Activated T-helper 17 cell treated with anti-CD3 and anti-CD28 coated beads, Interleukin-2, amount 50 U/mL, for 72 hours (primary cell): ENCODE data around the gene NUDT4. TPM values are rescaled to one million over a fixed set of nuclear protein-coding genes. Genes with fewer than 3 reads are reported as not detected.

Experiments used
- ATAC-seq: fragments of 150-1000 bp; cut with Tn5 transposase; replicated peaks from 2 replicates; pipeline ENCODE4 v1.10.0; 2021; ENCODE audit warnings: mild to moderate bottlenecking, moderate library complexity
- H3K27ac Mint-ChIP-seq: one replicate; pipeline ENCODE4 v1.8.0; 2022; ENCODE audit warnings: mixed read lengths
- H3K27me3 Mint-ChIP-seq: one replicate; pipeline ENCODE4 v1.8.0; 2022; ENCODE audit warnings: mixed read lengths
- H3K36me3 Mint-ChIP-seq: one replicate; pipeline ENCODE4 v1.8.0; 2022; ENCODE audit warnings: low read depth, mild to moderate bottlenecking, mixed read lengths
- H3K4me1 Mint-ChIP-seq: one replicate; pipeline ENCODE4 v1.8.0; 2022; ENCODE audit warnings: mixed read lengths
- H3K4me3 Mint-ChIP-seq: one replicate; pipeline ENCODE4 v1.8.0; 2022; ENCODE audit warnings: mild to moderate bottlenecking, mixed read lengths
- H3K9me3 Mint-ChIP-seq: one replicate; pipeline ENCODE4 v1.8.0; 2022; ENCODE audit warnings: mixed read lengths
- total RNA-seq, 2 donors: library from RNA; stranded (reverse); gene quantifications; one replicate each; pipeline ENCODE4 v1.2.3, GENCODE V29; 2022

NUDT4 gene
- total RNA-seq, 2 donors from 2014 or later: 41.2 to 51.6 TPM

- H3K36me3 Mint-ChIP-seq: no peaks in the 10 kb centered on the region
- no peak overlapping the region for H3K4me3 Mint-ChIP-seq
- no peak overlapping the region for H3K27ac Mint-ChIP-seq
- no peaks in the 10 kb centered on the region for H3K9me3 Mint-ChIP-seq
- no peaks in the 10 kb centered on the region for H3K27me3 Mint-ChIP-seq
- no peaks in the 10 kb centered on the region for H3K4me1 Mint-ChIP-seq
- ATAC-seq: no peak
These were observed 19.7 kb upstream of the NUDT4 start for GRCh38 chr12:93358058-93358457.

- no peak overlapping the region for H3K27ac Mint-ChIP-seq
- H3K27me3 Mint-ChIP-seq: no peaks in the 10 kb centered on the region
- H3K4me1 Mint-ChIP-seq: peaks cover 3% of the 10 kb centered on the region
- no peaks in the 10 kb centered on the region for H3K36me3 Mint-ChIP-seq
- ATAC-seq: no peak
- H3K9me3 Mint-ChIP-seq: no peaks in the 10 kb centered on the region
- no peak overlapping the region for H3K4me3 Mint-ChIP-seq
These were observed 18.9 kb upstream of the NUDT4 start for GRCh38 chr12:93358821-93359220.

- peaks cover 6% of the 10 kb centered on the region for H3K4me1 Mint-ChIP-seq
- no peak for ATAC-seq
- no peaks in the 10 kb centered on the region for H3K27me3 Mint-ChIP-seq
- H3K36me3 Mint-ChIP-seq: no peaks in the 10 kb centered on the region
- no peak overlapping the region for H3K4me3 Mint-ChIP-seq
- no peaks in the 10 kb centered on the region for H3K9me3 Mint-ChIP-seq
- H3K27ac Mint-ChIP-seq: no peak overlapping the region
These were observed 17.0 kb upstream of the NUDT4 start for GRCh38 chr12:93360688-93361087.

- no peak overlapping the region for H3K27ac Mint-ChIP-seq
- peaks cover 6% of the 10 kb centered on the region for H3K4me1 Mint-ChIP-seq
- H3K4me3 Mint-ChIP-seq: no peak overlapping the region
- no peaks in the 10 kb centered on the region for H3K36me3 Mint-ChIP-seq
- no peaks in the 10 kb centered on the region for H3K27me3 Mint-ChIP-seq
- ATAC-seq: no peak
- no peaks in the 10 kb centered on the region for H3K9me3 Mint-ChIP-seq
These were observed 16.4 kb upstream of the NUDT4 start for GRCh38 chr12:93361151-93361919.

GRCh38 chr12:93363841-93364297, 13.9 kb upstream of the NUDT4 start:
- Mint-ChIP-seq H3K9me3 (no peaks in the 10 kb centered on the region), H3K27ac (peak overlapping the region; percentile 28), H3K27me3 (no peaks in the 10 kb centered on the region), H3K36me3 (no peaks in the 10 kb centered on the region), H3K4me1 (peaks cover 6% of the 10 kb centered on the region), H3K4me3 (no peak overlapping the region)
- peak; percentile 54 for ATAC-seq

- H3K9me3 Mint-ChIP-seq: no peaks in the 10 kb centered on the region
- no peak overlapping the region for H3K4me3 Mint-ChIP-seq
- H3K27ac Mint-ChIP-seq: no peak overlapping the region
- peaks cover 6% of the 10 kb centered on the region for H3K4me1 Mint-ChIP-seq
- H3K27me3 Mint-ChIP-seq: no peaks in the 10 kb centered on the region
- H3K36me3 Mint-ChIP-seq: no peaks in the 10 kb centered on the region
- no peak for ATAC-seq
These were observed 11.9 kb upstream of the NUDT4 start for GRCh38 chr12:93365616-93366405.

- no peaks in the 10 kb centered on the region for H3K36me3 Mint-ChIP-seq
- no peak overlapping the region for H3K4me3 Mint-ChIP-seq
- peaks cover 6% of the 10 kb centered on the region for H3K4me1 Mint-ChIP-seq
- no peak overlapping the region for H3K27ac Mint-ChIP-seq
- no peaks in the 10 kb centered on the region for H3K27me3 Mint-ChIP-seq
- no peak for ATAC-seq
- H3K9me3 Mint-ChIP-seq: no peaks in the 10 kb centered on the region
These were observed 11.3 kb upstream of the NUDT4 start for GRCh38 chr12:93366422-93366821.

GRCh38 chr12:93368766-93369165, 9.0 kb upstream of the NUDT4 start:
- Mint-ChIP-seq H3K27ac (no peak overlapping the region), H3K4me1 (peaks cover 4% of the 10 kb centered on the region), H3K27me3 (no peaks in the 10 kb centered on the region), H3K36me3 (no peaks in the 10 kb centered on the region), H3K9me3 (no peaks in the 10 kb centered on the region), H3K4me3 (no peak overlapping the region)
- no peak for ATAC-seq

GRCh38 chr12:93369505-93369904, 8.2 kb upstream of the NUDT4 start:
- Mint-ChIP-seq H3K4me3 (no peak overlapping the region), H3K27ac (no peak overlapping the region), H3K27me3 (no peaks in the 10 kb centered on the region), H3K36me3 (no peaks in the 10 kb centered on the region), H3K9me3 (no peaks in the 10 kb centered on the region), H3K4me1 (no peaks in the 10 kb centered on the region)
- no peak for ATAC-seq

- no peak overlapping the region for H3K27ac Mint-ChIP-seq
- no peaks in the 10 kb centered on the region for H3K36me3 Mint-ChIP-seq
- no peak for ATAC-seq
- no peaks in the 10 kb centered on the region for H3K27me3 Mint-ChIP-seq
- H3K4me3 Mint-ChIP-seq: no peak overlapping the region
- no peaks in the 10 kb centered on the region for H3K4me1 Mint-ChIP-seq
- no peaks in the 10 kb centered on the region for H3K9me3 Mint-ChIP-seq
These were observed 6.8 kb upstream of the NUDT4 start for GRCh38 chr12:93370947-93371346.

GRCh38 chr12:93373961-93374656, 3.6 kb upstream of the NUDT4 start:
- no peak overlapping the region for H3K4me3 Mint-ChIP-seq
- H3K27me3 Mint-ChIP-seq: no peaks in the 10 kb centered on the region
- no peak for ATAC-seq
- H3K9me3 Mint-ChIP-seq: no peaks in the 10 kb centered on the region
- peaks cover 7% of the 10 kb centered on the region for H3K36me3 Mint-ChIP-seq
- H3K4me1 Mint-ChIP-seq: peaks cover 9% of the 10 kb centered on the region
- no peak overlapping the region for H3K27ac Mint-ChIP-seq

- no peak for ATAC-seq
- Mint-ChIP-seq H3K4me3 (no peak overlapping the region), H3K27ac (no peak overlapping the region), H3K4me1 (peaks cover 16% of the 10 kb centered on the region), H3K27me3 (no peaks in the 10 kb centered on the region), H3K36me3 (peaks cover 19% of the 10 kb centered on the region), H3K9me3 (no peaks in the 10 kb centered on the region)
These were observed 1.8 kb upstream of the NUDT4 start for GRCh38 chr12:93375906-93376305.

- peaks cover 26% of the 10 kb centered on the region for H3K36me3 Mint-ChIP-seq
- no peak for ATAC-seq
- peak overlapping the region; percentile 99 for H3K4me3 Mint-ChIP-seq
- peaks cover 22% of the 10 kb centered on the region for H3K4me1 Mint-ChIP-seq
- H3K9me3 Mint-ChIP-seq: no peaks in the 10 kb centered on the region
- no peak overlapping the region for H3K27ac Mint-ChIP-seq
- H3K27me3 Mint-ChIP-seq: no peaks in the 10 kb centered on the region
These were observed 1.1 kb upstream of the NUDT4 start for GRCh38 chr12:93376436-93377251.
